OCI-LY1 (cell line): ENCODE measurements around the gene CNST.
A peak's percentile ranks its signal among the peaks of the same experiment; 100 is the strongest.

Experiments used
- H2AFZ ChIP-seq: fragments of 200-600 bp; sonication (generic), shearing (Covaris generic); 2 replicates; pipeline ENCODE4 v1.6.0; 2014; ENCODE audit warnings: antibody characterized with exemption, mild to moderate bottlenecking, low read length
- H3F3A ChIP-seq: fragments of 200-600 bp; sonication (generic), shearing (Covaris generic); 2 replicates; pipeline ENCODE4 v1.6.0; 2014; ENCODE audit warnings: mild to moderate bottlenecking, antibody characterized with exemption, low read length, moderate library complexity; ENCODE audit not compliant: insufficient read depth
- H3K27ac ChIP-seq: fragments of 200-600 bp; sonication (generic); 2 replicates; pipeline ENCODE4 v1.5.1; 2014; ENCODE audit warnings: low read length, mixed run types, mild to moderate bottlenecking, low read depth; ENCODE audit not compliant: poor library complexity, severe bottlenecking
- H3K27me3 ChIP-seq: fragments of 200-600 bp; sonication (generic); 2 replicates; pipeline ENCODE4 v1.6.0; 2014; ENCODE audit warnings: antibody characterized with exemption, mild to moderate bottlenecking, low read length, moderate library complexity; ENCODE audit not compliant: insufficient read depth
- H3K36me3 ChIP-seq: fragments of 200-600 bp; sonication (generic); 2 replicates; pipeline ENCODE4 v1.6.1; 2014; ENCODE audit warnings: mild to moderate bottlenecking, antibody characterized with exemption, low read length, moderate library complexity, mixed read lengths; ENCODE audit not compliant: insufficient read depth
- H3K4me1 ChIP-seq: fragments of 200-600 bp; sonication (generic); 2 replicates; pipeline ENCODE4 v1.5.1; 2014; ENCODE audit warnings: mild to moderate bottlenecking, low read length, moderate library complexity; ENCODE audit not compliant: insufficient read depth, severe bottlenecking
- H3K4me2 ChIP-seq: fragments of 200-600 bp; sonication (generic), shearing (Covaris generic); 2 replicates; pipeline ENCODE4 v1.6.1; 2014; ENCODE audit warnings: low read length
- H3K4me3 ChIP-seq: fragments of 200-600 bp; sonication (generic); 2 replicates; pipeline ENCODE4 v1.5.1; 2014; ENCODE audit warnings: low read length, low read depth, mild to moderate bottlenecking, mixed read lengths; ENCODE audit not compliant: poor library complexity, severe bottlenecking
- H3K79me2 ChIP-seq: fragments of 200-600 bp; shearing (Covaris generic); 2 replicates; pipeline ENCODE4 v1.6.1; 2016; ENCODE audit warnings: mixed run types, low read length, mixed read lengths; ENCODE audit not compliant: insufficient read depth
- H3K9ac ChIP-seq: fragments of 200-600 bp; sonication (generic), shearing (Covaris generic); 2 replicates; pipeline ENCODE4 v1.6.1; 2014; ENCODE audit warnings: mild to moderate bottlenecking, low read length, mixed read lengths
- H3K9me2 ChIP-seq: fragments of 200-600 bp; sonication (generic), shearing (Covaris generic); 2 replicates; pipeline ENCODE4 v1.6.1; 2014; ENCODE audit warnings: low read depth, mild to moderate bottlenecking, low read length, mixed read lengths
- H3K9me3 ChIP-seq: fragments of 200-600 bp; shearing (Covaris generic); 2 replicates; pipeline ENCODE4 v1.6.1; 2014; ENCODE audit warnings: low read length, mixed read lengths
- H4K20me1 ChIP-seq: fragments of 200-600 bp; sonication (generic), shearing (Covaris generic); 2 replicates; pipeline ENCODE4 v1.6.0; 2016; ENCODE audit warnings: mild to moderate bottlenecking, low read length; ENCODE audit not compliant: insufficient read depth
- EZH2 ChIP-seq: fragments of 200-600 bp; sonication (generic), shearing (Covaris generic); IDR thresholded peaks from 2 replicates; pipeline ENCODE4 v1.8.0; 2017; ENCODE audit warnings: borderline replicate concordance, mixed run types, mild to moderate bottlenecking, antibody characterized with exemption, low read length, moderate library complexity, mixed read lengths
- TF ChIP-seq, protein P1 (sequence below): fragments of 200-600 bp; sonication (generic), shearing (Covaris generic); IDR thresholded peaks from 2 replicates; pipeline ENCODE4 v1.5.1; 2017; ENCODE audit warnings: mild to moderate bottlenecking, antibody characterized with exemption, low read length, moderate library complexity, mixed read lengths

Gene CNST

DNA sequence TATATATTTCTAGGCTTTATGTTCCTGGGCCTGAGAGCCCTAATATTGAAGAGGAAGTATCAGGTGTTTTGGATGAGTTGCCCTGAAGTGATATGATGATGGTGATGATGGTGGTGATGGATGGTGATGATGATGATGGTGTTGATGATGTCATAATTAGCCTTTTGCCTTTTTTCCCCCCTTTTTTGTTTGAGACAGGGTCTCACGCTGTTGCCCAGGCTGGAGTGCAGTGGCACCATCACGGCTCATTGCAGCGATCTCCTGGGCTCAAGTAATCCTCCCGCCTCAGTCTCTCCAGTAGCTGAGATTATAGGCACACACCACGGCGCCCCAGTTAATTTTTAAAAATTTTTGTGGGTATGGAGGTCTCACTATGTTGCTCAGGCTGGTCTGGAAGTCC is 76.5 kb downstream of the CNST start:
- no peaks in the 10 kb centered on the region for H3K9me2 ChIP-seq
- no peak overlapping the region for H3K4me3 ChIP-seq
- H4K20me1 ChIP-seq: no peaks in the 10 kb centered on the region
- no peaks in the 10 kb centered on the region for H3K9me3 ChIP-seq
- no peaks in the 10 kb centered on the region for H3K27me3 ChIP-seq
- H3K36me3 ChIP-seq: peaks cover 67% of the 10 kb centered on the region
- H3K79me2 ChIP-seq: no peaks in the 10 kb centered on the region
- TF ChIP-seq EZH2: no peak
- TF ChIP-seq, protein P1, sequence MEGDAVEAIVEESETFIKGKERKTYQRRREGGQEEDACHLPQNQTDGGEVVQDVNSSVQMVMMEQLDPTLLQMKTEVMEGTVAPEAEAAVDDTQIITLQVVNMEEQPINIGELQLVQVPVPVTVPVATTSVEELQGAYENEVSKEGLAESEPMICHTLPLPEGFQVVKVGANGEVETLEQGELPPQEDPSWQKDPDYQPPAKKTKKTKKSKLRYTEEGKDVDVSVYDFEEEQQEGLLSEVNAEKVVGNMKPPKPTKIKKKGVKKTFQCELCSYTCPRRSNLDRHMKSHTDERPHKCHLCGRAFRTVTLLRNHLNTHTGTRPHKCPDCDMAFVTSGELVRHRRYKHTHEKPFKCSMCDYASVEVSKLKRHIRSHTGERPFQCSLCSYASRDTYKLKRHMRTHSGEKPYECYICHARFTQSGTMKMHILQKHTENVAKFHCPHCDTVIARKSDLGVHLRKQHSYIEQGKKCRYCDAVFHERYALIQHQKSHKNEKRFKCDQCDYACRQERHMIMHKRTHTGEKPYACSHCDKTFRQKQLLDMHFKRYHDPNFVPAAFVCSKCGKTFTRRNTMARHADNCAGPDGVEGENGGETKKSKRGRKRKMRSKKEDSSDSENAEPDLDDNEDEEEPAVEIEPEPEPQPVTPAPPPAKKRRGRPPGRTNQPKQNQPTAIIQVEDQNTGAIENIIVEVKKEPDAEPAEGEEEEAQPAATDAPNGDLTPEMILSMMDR: no peak
- H3K4me2 ChIP-seq: no peak overlapping the region
- H2AFZ ChIP-seq: no peak overlapping the region
- H3F3A ChIP-seq: no peaks in the 10 kb centered on the region
- no peak overlapping the region for H3K27ac ChIP-seq
- no peak overlapping the region for H3K9ac ChIP-seq
- peaks cover 12% of the 10 kb centered on the region for H3K4me1 ChIP-seq

DNA sequence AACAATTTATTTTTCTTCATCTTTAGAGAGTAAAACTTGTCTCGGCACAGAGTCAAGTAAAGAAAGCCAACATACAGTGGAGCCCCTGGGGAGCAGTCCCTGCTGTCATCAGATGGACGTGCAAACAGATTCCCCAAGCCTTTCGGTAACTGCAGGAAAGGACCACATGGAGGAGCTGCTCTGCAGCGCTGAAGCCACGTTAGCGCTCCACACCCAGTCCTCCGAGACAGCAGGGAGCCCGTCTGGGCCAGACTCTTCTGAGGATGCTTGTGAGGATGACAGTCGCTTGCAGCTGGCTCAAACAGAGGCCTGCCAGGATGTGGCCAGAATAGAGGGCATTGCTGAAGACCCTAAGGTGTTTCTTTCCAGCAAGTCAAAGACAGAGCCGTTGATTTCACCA is 80.9 kb downstream of the CNST start:
- Histone ChIP-seq H3K9me3 (no peaks in the 10 kb centered on the region), H3K9ac (peak overlapping the region; percentile 28; the same call in 1 of the 2 replicates), H4K20me1 (no peaks in the 10 kb centered on the region), H3K27me3 (no peaks in the 10 kb centered on the region), H2AFZ (no peak overlapping the region), H3K4me3 (peak overlapping the region; percentile 52), H3K9me2 (no peaks in the 10 kb centered on the region), H3K36me3 (peaks cover 37% of the 10 kb centered on the region), H3K27ac (peak overlapping the region; percentile 67), H3K4me2 (peak overlapping the region; percentile 56), H3K4me1 (peaks cover 55% of the 10 kb centered on the region), H3F3A (no peaks in the 10 kb centered on the region), H3K79me2 (peaks cover 10% of the 10 kb centered on the region)
- no peak for TF ChIP-seq EZH2
- TF ChIP-seq, protein P1: peak; percentile 88

- H3K4me3 ChIP-seq: peak overlapping the region; percentile 52
- H3K27ac ChIP-seq: peak overlapping the region; percentile 67
- no peaks in the 10 kb centered on the region for H3K9me3 ChIP-seq
- H4K20me1 ChIP-seq: no peaks in the 10 kb centered on the region
- no peaks in the 10 kb centered on the region for H3F3A ChIP-seq
- peaks cover 34% of the 10 kb centered on the region for H3K36me3 ChIP-seq
- H3K79me2 ChIP-seq: peaks cover 10% of the 10 kb centered on the region
- no peak for TF ChIP-seq EZH2
- TF ChIP-seq, protein P1: no peak
- H3K4me2 ChIP-seq: peak overlapping the region; percentile 56
- peak overlapping the region; percentile 28 for H3K9ac ChIP-seq
- no peak overlapping the region for H2AFZ ChIP-seq
- no peaks in the 10 kb centered on the region for H3K9me2 ChIP-seq
- no peaks in the 10 kb centered on the region for H3K27me3 ChIP-seq
- H3K4me1 ChIP-seq: peaks cover 57% of the 10 kb centered on the region
These were observed 81.3 kb downstream of the CNST start for GRCh38 chr1:246647513-246647912.
